ENCODE results near the gene ZNF629.

Gene ZNF629

DNA sequence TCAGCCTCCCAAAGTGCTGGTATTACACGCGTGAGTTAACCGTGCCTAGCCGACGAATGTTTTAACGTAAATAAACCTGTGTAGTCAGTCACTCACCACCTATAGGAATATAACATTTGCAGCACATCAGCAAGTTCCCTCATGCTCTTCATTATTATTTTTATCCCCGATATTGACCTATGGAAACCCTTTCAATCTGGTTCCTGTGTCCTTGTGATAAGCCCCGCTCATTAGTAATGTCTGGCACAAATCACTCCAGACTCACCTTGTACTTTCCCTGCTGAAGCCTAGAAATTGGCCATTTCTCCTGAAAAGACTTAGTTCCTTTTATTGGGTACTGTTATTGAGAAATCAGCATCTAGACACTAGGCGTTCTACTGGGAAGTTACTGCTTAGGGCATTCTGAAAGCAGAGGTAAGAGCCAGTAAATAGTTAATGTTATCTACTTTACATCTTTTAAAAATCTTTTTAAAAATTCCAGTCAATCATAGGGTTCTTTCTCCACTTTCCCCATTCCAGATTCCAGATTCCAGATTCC, 40.3 kb downstream of the ZNF629 start:
- DNase-seq = no peak

DNA sequence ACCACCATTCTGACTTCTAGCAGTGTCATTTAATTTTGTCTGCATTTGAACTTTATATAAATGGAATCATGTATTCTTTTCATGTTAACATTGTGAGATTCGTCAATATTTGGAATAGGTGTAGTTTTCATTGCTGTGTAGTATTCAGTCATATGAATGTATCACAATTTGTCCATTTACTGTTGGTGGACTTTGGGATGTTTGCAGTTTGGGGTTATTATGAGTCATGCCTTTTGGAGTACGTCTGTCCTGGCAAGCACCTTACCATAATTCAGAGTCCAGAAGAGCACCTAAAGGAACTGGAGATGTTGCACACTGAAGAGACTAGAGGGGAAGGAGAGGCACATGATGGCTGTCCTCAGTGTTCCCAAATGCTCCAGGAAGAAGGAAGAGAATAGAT, 41.9 kb downstream of the ZNF629 start:
- no peak for DNase-seq

- DNase-seq = no peak
These were observed 42.8 kb downstream of the ZNF629 start for GRCh38 chr16:30744183-30744582.

DNA sequence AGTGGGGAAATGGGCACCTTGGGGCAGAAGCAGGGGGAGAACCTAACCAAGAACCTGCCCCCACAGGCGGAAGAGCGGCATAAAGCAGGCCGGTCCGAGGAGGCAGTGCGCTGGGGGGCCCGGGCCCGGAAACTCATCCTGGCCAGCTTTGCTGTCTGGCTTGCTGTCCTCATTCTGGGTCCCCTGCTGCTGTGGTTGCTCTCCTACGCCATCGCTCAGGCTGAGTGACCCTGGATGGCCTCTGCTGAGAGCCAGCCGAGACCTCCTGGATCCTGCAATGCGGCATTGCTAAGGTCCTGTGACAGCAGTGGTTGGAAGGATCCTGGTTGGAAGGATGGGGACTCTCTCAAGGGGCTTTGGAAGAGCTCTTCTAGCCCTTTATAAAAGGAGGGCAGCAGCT, 43.3 kb downstream of the ZNF629 start:
- DNase-seq = no peak

GRCh38 chr16:30741461-30741914, 45.5 kb downstream of the ZNF629 start:
- no peak for DNase-seq

DNA sequence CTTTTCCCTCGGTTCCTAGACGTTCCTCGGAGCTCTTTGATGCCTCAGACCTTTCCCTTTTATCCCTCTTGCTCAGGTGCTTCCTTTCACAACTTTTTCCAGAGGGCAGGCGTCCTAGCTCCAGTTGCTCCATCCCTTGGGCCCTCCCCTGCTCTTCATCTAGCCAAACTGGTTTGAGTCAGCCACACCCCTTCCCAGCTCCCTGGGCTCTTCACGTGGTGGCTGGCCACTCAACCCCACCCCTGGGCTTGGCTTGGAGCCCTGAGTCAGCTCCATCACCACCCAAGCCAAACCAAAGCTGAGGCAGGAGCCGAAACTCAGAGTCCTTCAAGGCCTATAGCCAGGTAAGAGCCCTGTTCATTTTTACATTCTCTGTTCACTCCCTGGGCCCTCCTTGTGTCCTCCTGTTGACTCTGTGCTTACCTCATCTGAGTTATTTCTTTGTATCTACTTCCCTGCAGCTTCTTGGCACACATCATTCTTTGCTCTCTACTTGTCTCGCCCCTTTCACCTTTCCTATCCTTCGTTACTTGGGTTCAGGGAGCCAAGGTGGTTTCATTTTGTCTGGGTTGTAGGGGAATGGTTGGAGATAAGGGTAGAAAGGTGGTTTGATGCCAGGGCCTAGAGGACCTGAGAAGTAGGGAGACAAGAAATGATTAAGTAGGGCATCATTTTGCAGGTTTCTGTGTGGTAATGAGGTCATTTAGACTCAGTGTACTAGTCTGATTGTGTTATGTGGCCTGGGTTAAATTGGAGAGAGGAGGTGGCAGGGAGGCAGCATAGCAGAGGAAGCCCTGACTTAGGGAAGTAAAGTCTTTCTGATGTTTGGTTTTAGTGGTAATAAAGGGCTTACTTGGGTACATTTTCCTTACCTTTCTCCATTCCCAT, 46.4 kb downstream of the ZNF629 start:
- no peak for DNase-seq

GRCh38 chr16:30738984-30739951, 47.7 kb downstream of the ZNF629 start:
- DNase-seq = no peak

- no peak for DNase-seq
These were observed 49.0 kb downstream of the ZNF629 start for GRCh38 chr16:30737794-30738648.

GRCh38 chr16:30736995-30737793, 49.8 kb downstream of the ZNF629 start:
- no peak for DNase-seq

- DNase-seq = no peak
These were observed 55.6 kb downstream of the ZNF629 start for GRCh38 chr16:30731411-30731810.

DNA sequence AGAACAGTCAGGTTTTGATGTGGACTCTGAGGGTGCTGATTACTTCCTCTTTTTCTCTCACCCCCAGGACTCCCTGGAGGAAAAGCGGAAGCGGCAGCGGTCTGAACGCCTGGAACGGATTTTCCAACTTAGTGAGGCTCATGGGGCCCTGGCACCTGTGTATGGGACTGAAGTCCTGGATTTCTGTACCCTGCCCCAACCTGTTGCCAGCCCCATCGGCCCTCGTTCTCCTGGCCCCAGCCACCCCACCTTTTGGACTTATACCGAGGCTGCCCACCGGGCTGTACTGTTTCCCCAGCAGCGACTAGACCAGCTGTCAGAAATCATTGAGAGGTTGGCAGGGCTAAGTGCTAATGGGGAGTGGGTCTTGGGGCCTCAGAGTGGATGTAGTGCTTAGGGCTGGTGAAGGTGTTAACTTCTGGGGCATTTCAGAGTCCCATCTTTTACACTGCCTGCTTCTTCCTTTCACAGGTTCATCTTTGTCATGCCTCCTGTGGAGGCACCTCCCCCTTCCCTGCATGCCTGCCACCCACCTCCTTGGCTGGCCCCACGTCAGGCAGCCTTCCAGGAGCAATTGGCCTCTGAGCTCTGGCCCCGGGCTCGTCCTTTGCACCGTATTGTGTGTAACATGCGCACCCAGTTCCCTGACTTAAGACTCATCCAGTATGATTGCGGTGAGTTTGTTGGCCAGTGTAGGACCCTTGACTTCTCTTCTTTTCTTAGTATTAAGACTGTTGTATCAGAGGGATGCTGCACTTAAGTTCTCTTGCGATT, 57.9 kb downstream of the ZNF629 start:
- DNase-seq = peak; percentile 20

Measured in CD4-positive, alpha-beta T cell treated with Interferon gamma for 1 hour (primary cell).